Lung (tissue), 12 donors: ENCODE data around the gene LMF1. TPM values are rescaled to one million over a fixed set of nuclear protein-coding genes. Genes with fewer than 3 reads are reported as not detected.
A peak's percentile ranks its signal among the peaks of the same experiment; 100 is the strongest.

ENCODE experiments used
- ATAC-seq: fragments of 200-7000 bp; cut with Tn5 transposase; one replicate; pipeline ENCODE4 v1.9.1; 2020; ENCODE audit warnings: moderate number of reproducible peaks; ENCODE audit not compliant: insufficient read depth, low FRiP score
- DNase-seq, 3 donors: peaks; one replicate each; pipeline ENCODE4 v3.0.0-alpha.2; 2013 to 2017
- H3K27ac ChIP-seq, 2 donors: one replicate each; pipeline ENCODE4 v1.5.1; 2013; ENCODE audit warnings: mild to moderate bottlenecking in 2 of 2, moderate library complexity in 2 of 2, control low read depth in 1 of 2, inconsistent platforms in 1 of 2, low read depth in 1 of 2, low read length in 1 of 2
- H3K27me3 ChIP-seq, 3 donors: one replicate each; pipeline ENCODE4 v1.5.1; 2013; ENCODE audit warnings: low read length in 2 of 3; ENCODE audit not compliant: control insufficient read depth in 3 of 3, insufficient read depth in 3 of 3
- H3K36me3 ChIP-seq, 4 donors: one replicate each; pipeline ENCODE4 v1.5.1; 2013; ENCODE audit warnings: low read length in 4 of 4, mild to moderate bottlenecking in 1 of 4, moderate library complexity in 1 of 4; ENCODE audit not compliant: control insufficient read depth in 4 of 4, insufficient read depth in 4 of 4
- H3K4me1 ChIP-seq, 5 donors: one replicate each; pipeline ENCODE4 v1.5.1; 2013; ENCODE audit warnings: low read length in 5 of 5, mild to moderate bottlenecking in 2 of 5, moderate library complexity in 1 of 5; ENCODE audit not compliant: control insufficient read depth in 5 of 5, insufficient read depth in 5 of 5
- H3K4me3 ChIP-seq: one replicate; pipeline ENCODE4 v1.5.1; 2013; ENCODE audit warnings: mild to moderate bottlenecking, control low read depth, moderate library complexity
- H3K9ac ChIP-seq, 2 donors: one replicate each; pipeline ENCODE4 v1.5.1; 2013; ENCODE audit warnings: low read length in 2 of 2, control low read depth in 1 of 2; ENCODE audit not compliant: insufficient read depth in 1 of 2
- H3K9me3 ChIP-seq, 4 donors: one replicate each; pipeline ENCODE4 v1.5.1; 2013; ENCODE audit warnings: low read length in 3 of 4, mild to moderate bottlenecking in 1 of 4, moderate library complexity in 1 of 4; ENCODE audit not compliant: control insufficient read depth in 4 of 4, insufficient read depth in 3 of 4
- CTCF ChIP-seq: IDR thresholded peaks from 2 replicates; pipeline ENCODE4 v1.5.1; 2012; ENCODE audit warnings: mild to moderate bottlenecking; ENCODE audit errors: control extremely low read depth, extremely low read depth
- WGBS, 2 donors: extraction: QIAGEN DNeasy Blood & Tissue Kit; methylation state at CpG; one replicate each; pipeline ENCODE4 v1.1.7; 2013; 5-methylcytosine and 5-hydroxymethylcytosine counted together
- polyA plus RNA-seq, 2 donors: library from polyadenylated mRNA; stranded (reverse); fragments of 200-250 nt; gene quantifications; one replicate each; pipeline ENCODE4 v1.2.1, GENCODE V29; 2013
- total RNA-seq, 2 donors: library from RNA; depleted of rRNA in 1 of 2; stranded (reverse); fragments of >200 nt in 1 of 2; gene quantifications; one replicate each; pipeline ENCODE4 v1.2.1, GENCODE V29; 2014 to 2021
- donor health status: control.
- donor health status: control.
- donor health status: Bipolar disorder and iron deficiency.
- donor health status: healthy.
- donor health status: DM: yes; HTN: yes; CAD: no.

The LMF1 gene
- total and polyA plus RNA-seq, 4 donors = 9.1 to 23.7 (median 20.6) TPM

GRCh38 chr16:825341-826061, 145.3 kb downstream of the LMF1 start:
- DNase-seq (peak; percentile 48 to 59 (median 54)), ATAC-seq (no peak)
- peaks cover 0 to 8% (median 3%) of the 10 kb centered on the region in 3 donors for H3K27me3 ChIP-seq

GRCh38 chr16:824601-825000, 146.2 kb downstream of the LMF1 start:
- Histone ChIP-seq H3K4me3 (no peak overlapping the region), H3K9me3 (peaks cover 0 to 2% (median 0%) of the 10 kb centered on the region in 4 donors), H3K4me1 (peaks cover 0 to 9% (median 5%) of the 10 kb centered on the region in 5 donors), H3K27me3 (peaks cover 0 to 8% (median 3%) of the 10 kb centered on the region in 3 donors), H3K9ac (no peak overlapping the region), H3K27ac (no peak overlapping the region), H3K36me3 (no peaks in the 10 kb centered on the region)
- DNase-seq (no peak), ATAC-seq (no peak)
- 91 to 92% methylated on average over 25 of the region's 25 CpGs for WGBS, 2 donors
- TF ChIP-seq CTCF = no peak

More at GRCh38 chr16:825341-826061, 145.3 kb downstream of the LMF1 start:
- peaks cover 0 to 9% (median 5%) of the 10 kb centered on the region in 5 donors for H3K4me1 ChIP-seq
- TF ChIP-seq CTCF = no peak
- H3K9me3 ChIP-seq = peaks cover 0 to 2% (median 0%) of the 10 kb centered on the region in 4 donors
- H3K9ac ChIP-seq = no peak overlapping the region
- H3K27ac ChIP-seq = no peak overlapping the region
- WGBS, 2 donors = 40 to 67% methylated on average over 33 to 36 of the region's 36 CpGs
- H3K36me3 ChIP-seq = no peaks in the 10 kb centered on the region
- no peak overlapping the region for H3K4me3 ChIP-seq

GRCh38 chr16:824194-824593, 146.6 kb downstream of the LMF1 start:
- Histone ChIP-seq H3K36me3 (no peaks in the 10 kb centered on the region), H3K4me1 (peaks cover 0 to 9% (median 5%) of the 10 kb centered on the region in 5 donors), H3K4me3 (no peak overlapping the region), H3K9me3 (peaks cover 0 to 2% (median 0%) of the 10 kb centered on the region in 4 donors), H3K27ac (no peak overlapping the region), H3K27me3 (peaks cover 0 to 10% (median 3%) of the 10 kb centered on the region in 3 donors), H3K9ac (no peak overlapping the region)
- TF ChIP-seq CTCF = no peak
- 88 to 94% methylated on average over 22 of the region's 22 CpGs for WGBS, 2 donors
- DNase-seq (no peak), ATAC-seq (no peak)
